Activated T-helper 1 cell treated with anti-CD3 and anti-CD28 coated beads, Interleukin-12 subunit alpha, Interleukin-12 subunit beta, Interleukin-2, Interleukin-4 antibody, amounts not matched to agents 30 ng/mL and 10 ng/mL and 1 ng/mL, durations not matched to agents 14 hours and 24 hours and 36 hours (primary cell): Measurements from ENCODE around the gene COG4. TPM values are rescaled to one million over a fixed set of nuclear protein-coding genes. Genes with fewer than 3 reads are reported as not detected.

Experiments used
- DNase-seq: peaks from one replicate; pipeline ENCODE4 v3.0.0; 2021; ENCODE audit warnings: low spot score
- H3K27ac Mint-ChIP-seq: one replicate; pipeline ENCODE4 v1.8.0; 2021; ENCODE audit warnings: mild to moderate bottlenecking, mixed read lengths
- H3K27me3 Mint-ChIP-seq: one replicate; pipeline ENCODE4 v1.8.0; 2022; ENCODE audit warnings: mild to moderate bottlenecking, moderate library complexity, mixed read lengths; ENCODE audit not compliant: insufficient read depth
- H3K36me3 Mint-ChIP-seq: one replicate; pipeline ENCODE4 v1.8.0; 2021; ENCODE audit warnings: low read depth, mixed read lengths
- H3K4me1 Mint-ChIP-seq: one replicate; pipeline ENCODE4 v1.8.0; 2021; ENCODE audit warnings: low read depth, mixed read lengths
- H3K4me3 Mint-ChIP-seq: one replicate; pipeline ENCODE4 v1.8.0; 2021; ENCODE audit warnings: mild to moderate bottlenecking, moderate library complexity, mixed read lengths
- H3K9me3 Mint-ChIP-seq: one replicate; pipeline ENCODE4 v1.8.0; 2021; ENCODE audit warnings: mixed read lengths
- intact Hi-C: fragments of 100-400 bp; cut with micrococcal nuclease; formaldehyde crosslinking; loops from one replicate; pipeline ENCODE4 v1.15.1; 2024
- total RNA-seq: library from RNA; stranded (reverse); gene quantifications from 2 replicates; pipeline ENCODE4 v1.2.3, GENCODE V29; 2022

Gene COG4
- total RNA-seq, 1 donor from 2014 or later, result 44.1 TPM

DNA sequence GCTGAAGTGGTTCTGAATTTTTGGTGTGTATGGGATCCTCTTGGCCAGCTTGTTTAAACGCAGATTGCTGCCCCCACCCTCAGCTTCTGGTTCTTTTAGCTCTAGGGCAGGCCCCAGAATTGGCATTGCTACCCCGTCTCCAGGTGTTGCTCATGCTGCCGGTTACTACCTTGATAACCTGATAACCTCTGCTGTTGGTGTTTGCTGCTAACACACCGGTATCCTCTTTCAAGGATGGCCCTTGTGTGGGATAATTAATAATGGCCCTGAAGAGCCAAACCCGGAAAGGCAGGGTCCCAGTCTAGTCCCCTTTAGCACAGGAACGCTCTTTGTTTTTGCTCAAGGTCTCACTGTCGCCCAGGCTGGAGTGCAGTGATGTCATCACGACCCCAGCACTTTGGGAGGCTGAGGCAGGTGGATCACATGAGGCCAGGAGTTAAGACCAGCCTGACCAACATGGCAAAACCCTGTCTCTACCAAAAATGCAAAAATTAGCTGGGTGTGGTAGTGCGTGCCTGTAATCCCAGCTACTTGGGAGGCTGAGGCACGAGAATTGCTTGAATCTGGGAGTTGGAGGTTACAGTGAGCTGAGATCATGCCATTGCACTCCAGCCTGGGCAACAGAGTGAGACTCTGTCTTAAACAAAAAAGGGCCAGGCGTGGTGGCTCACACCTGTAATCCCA lies 83.2 kb downstream of the COG4 start:
- peak overlapping the region; percentile 86 for H3K4me3 Mint-ChIP-seq
- H3K27me3 Mint-ChIP-seq, result no peaks in the 10 kb centered on the region
- no peaks in the 10 kb centered on the region for H3K9me3 Mint-ChIP-seq
- H3K4me1 Mint-ChIP-seq, result peaks cover 29% of the 10 kb centered on the region
- peaks cover 3% of the 10 kb centered on the region for H3K36me3 Mint-ChIP-seq
- no peak for DNase-seq
- intact Hi-C loops, result no loop called here
- peak overlapping the region; percentile 52 for H3K27ac Mint-ChIP-seq

DNA sequence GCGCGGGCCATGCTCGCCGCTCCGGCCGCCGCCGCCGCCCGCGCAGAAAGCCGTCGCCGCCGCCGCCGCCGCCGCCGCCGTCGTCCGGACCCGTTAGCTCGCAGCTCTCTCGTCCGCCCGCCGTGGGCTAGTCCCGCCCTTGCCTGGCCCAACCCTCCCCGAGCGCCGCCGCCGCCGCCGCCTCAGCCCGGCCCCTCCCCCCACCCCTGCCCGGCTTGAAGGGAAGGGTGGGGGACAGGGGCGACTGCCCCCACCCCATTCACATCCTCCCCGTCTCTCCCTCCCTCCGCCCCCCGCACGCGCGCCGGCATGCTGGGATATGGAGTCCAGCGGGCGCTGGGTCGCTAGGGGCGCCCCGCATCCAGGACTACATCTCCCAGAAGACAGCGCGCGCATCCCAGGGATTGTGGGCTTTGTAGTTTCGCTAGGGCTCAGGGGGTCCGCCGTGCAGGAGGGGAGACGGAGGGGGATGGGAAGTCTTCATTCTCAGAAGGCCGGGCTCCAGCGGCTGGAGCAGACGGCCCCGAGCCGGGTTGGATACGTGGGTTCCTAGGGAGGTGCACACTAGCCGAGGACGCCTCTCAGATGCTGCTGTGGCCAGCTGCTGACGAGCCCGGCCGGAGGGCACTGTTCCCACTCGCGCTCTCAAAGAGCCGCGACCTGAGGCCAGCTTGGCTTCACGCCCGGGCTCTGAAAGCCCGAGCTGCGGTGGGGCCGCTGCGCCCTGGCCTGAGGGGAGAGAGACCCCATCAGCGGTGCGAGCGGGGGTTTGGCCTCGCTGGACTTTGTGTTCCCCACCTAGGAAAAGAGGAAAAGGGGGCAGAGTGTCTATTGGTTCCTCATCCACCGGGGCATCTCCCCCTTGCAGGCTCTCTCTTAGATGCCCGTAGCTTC lies 84.1 kb downstream of the COG4 start, which contains the start of gene ST3GAL2:
Gene ST3GAL2 (minus strand): TSS at position 132 of the 894 bp plus-strand sequence. CDS start 40,570 bp downstream, outside the sequence.
- intact Hi-C loops, result loop anchor here (1.0 to 5.0 kb wide), 9 partner anchors 8 to 187 kb away; partner anchors contain the start of genes AARS1, COG4, EXOSC6 and FCSK
- H3K9me3 Mint-ChIP-seq, result no peaks in the 10 kb centered on the region
- peaks cover 3% of the 10 kb centered on the region for H3K36me3 Mint-ChIP-seq

DNA sequence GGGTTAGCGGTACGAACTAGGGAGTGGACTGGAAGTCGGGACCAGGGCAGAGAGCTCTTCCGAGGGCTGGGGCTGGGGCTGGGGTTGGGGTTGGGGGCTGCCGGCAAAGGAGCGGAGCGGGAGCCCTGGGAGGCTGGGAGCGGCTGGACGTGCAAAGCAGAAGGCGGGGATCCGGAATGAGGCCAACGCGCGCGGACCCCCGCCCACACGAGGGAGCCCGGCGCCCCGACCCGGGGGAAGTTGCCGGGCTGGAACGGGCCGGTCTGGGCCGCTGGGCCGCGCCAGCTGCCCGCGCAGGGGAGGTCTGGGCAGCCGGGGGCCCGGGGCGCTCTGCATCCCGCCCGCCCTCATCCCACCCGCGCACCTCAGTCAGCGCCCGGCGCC lies 84.8 kb downstream of the COG4 start:
- intact Hi-C loops, result loop anchor here (2.0 to 5.0 kb wide), 3 partner anchors 34 to 186 kb away; partner anchors contain the start of genes AARS1 and EXOSC6
- H3K4me1 Mint-ChIP-seq, result peaks cover 34% of the 10 kb centered on the region
- H3K27ac Mint-ChIP-seq, result peak overlapping the region; percentile 92
- H3K4me3 Mint-ChIP-seq, result peak overlapping the region; percentile 98
- H3K9me3 Mint-ChIP-seq, result no peaks in the 10 kb centered on the region
- H3K27me3 Mint-ChIP-seq, result no peaks in the 10 kb centered on the region
- DNase-seq, result no peak
- peaks cover 8% of the 10 kb centered on the region for H3K36me3 Mint-ChIP-seq

More for the DNA sequence above, 84.1 kb downstream of the COG4 start, which contains the start of gene ST3GAL2:
- DNase-seq, result peak; percentile 92
- H3K4me1 Mint-ChIP-seq, result peaks cover 28% of the 10 kb centered on the region
- H3K4me3 Mint-ChIP-seq, result peak within 1 kb of the TSS; percentile 98
- H3K27ac Mint-ChIP-seq, result peak within 1 kb of the TSS; percentile 92
- no peaks in the 10 kb centered on the region for H3K27me3 Mint-ChIP-seq

DNA sequence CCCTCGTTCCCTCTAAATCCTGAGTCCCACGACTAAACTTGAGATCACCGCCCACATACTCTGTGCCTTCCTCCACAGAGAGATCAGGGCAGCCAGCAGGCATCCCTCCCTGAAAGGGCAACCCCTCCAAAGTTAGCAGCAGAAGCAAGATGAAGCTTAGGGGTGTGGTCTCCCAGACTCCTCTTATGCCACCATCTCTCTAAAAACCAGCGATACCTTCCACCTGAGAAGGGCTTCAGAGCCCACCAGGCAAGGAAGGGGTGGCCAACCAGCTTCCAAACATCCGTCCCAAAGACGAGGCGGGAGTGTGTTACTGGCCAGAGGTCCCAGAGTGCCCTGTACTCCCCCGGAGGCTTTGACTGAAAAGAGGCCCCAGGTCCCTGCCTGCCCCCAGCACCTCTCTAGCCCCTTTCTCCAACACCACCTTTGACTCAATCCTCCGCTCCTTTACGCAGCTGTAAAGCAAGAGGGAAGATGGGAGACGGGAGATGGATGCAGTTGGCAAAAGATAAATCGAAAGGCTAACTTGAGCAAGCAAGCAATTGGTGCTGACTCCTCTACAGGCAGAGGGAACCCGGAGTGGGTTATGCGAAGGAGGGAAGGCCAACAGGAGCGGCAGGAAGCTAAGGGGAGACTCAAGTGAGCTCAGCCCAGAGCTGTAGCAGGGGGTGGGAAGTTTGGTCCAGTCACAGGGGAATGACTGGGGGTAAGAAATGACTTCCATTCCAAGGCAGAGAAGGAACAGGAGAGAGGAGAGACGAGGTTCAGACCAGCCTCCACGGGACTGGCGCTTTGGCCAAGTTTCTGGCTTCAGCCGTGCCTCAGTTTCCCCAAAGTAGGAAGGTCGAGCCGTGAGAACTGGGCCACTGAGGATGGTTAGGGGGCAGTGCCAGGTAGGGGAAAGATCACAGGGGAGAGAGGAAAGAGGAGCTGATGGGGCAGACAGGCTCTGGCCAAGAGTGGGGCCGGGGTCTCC lies 85.5 kb downstream of the COG4 start:
- Mint-ChIP-seq H3K4me3 (peak overlapping the region; percentile 98), H3K9me3 (no peaks in the 10 kb centered on the region), H3K27me3 (no peaks in the 10 kb centered on the region), H3K27ac (peak overlapping the region; percentile 92), H3K36me3 (peaks cover 8% of the 10 kb centered on the region), H3K4me1 (peaks cover 41% of the 10 kb centered on the region)
- intact Hi-C loops, result loop anchor here (2.0 to 5.0 kb wide), 3 partner anchors 33 to 186 kb away; partner anchors contain the start of genes AARS1 and EXOSC6
- no peak for DNase-seq

DNA sequence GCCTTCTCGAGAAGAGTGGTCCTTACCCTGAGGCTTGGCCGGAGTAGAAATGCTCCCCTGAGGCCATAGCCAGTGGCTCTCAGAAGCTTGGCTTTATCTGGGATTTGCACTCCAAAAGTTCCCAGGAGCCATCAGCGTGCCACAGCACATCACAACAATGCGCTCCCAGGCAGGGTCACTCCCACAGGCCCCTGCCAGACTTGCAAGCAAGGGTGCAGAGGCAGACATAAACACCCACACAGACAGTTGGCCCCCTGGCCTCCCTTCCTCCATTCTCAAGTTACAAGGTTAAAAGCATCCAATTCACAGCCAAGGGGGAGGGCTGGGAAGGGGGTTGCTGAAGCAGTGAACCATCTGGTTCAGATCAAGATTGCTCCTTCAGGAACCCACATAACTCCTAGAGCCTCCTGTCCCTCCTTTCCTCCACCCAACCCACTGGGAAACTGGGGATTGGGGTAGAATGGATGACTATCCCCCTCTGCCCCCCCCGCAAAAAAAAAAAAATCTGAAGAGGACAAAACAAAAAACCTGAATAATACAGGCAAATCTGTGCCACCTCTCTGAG lies 86.3 kb downstream of the COG4 start:
- H3K9me3 Mint-ChIP-seq, result no peaks in the 10 kb centered on the region
- intact Hi-C loops, result loop anchor here (5.0 kb wide), 1 partner anchor 185 kb away; the partner anchor contains the start of gene EXOSC6
- DNase-seq, result no peak
- peak overlapping the region; percentile 92 for H3K27ac Mint-ChIP-seq
- H3K36me3 Mint-ChIP-seq, result peaks cover 9% of the 10 kb centered on the region
- no peaks in the 10 kb centered on the region for H3K27me3 Mint-ChIP-seq
- peaks cover 49% of the 10 kb centered on the region for H3K4me1 Mint-ChIP-seq
- peak overlapping the region; percentile 98 for H3K4me3 Mint-ChIP-seq

DNA sequence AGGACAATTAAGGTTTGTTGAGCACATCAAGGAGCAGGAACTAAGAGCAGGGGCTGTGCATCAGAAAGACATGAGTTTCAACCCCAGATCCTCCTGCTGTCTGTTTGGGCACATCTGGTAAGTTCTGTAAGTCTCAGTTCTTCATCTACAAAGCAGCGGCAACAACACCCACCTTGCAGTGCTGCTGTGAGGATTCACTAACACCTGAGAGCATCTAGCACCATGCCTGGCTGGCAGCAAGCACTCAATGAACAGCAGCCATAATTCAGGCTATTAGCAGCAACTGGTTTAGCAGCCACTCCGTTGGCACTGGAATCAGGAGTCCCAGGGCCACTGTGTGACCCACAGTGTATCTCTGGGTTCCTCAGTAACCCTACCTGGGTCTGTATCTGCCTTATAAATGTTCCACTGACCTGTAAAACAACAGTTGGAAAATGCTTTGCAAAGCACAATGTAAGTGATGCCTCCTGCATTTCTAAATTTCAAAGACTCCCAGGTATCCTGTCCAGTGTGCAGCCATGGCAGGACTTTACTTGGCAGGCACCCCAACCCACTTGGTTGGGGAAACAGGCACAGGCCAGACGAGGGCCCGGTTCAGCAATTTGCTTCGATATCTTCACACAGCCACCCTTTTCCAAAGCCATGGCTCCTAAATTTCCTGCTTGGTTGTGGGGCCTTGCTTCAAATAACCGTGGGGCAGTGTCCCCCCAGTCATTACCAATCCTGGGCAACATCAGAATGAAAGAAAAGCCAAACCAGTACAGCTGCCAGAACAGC lies 88.7 kb downstream of the COG4 start:
- Mint-ChIP-seq H3K9me3 (no peaks in the 10 kb centered on the region), H3K4me1 (peaks cover 70% of the 10 kb centered on the region), H3K27ac (no peak overlapping the region), H3K4me3 (no peak overlapping the region), H3K27me3 (no peaks in the 10 kb centered on the region), H3K36me3 (peaks cover 12% of the 10 kb centered on the region)
- no peak for DNase-seq
- intact Hi-C loops, result loop anchor here (5.0 kb wide), 1 partner anchor 182 kb away; the partner anchor contains the start of gene EXOSC6

DNA sequence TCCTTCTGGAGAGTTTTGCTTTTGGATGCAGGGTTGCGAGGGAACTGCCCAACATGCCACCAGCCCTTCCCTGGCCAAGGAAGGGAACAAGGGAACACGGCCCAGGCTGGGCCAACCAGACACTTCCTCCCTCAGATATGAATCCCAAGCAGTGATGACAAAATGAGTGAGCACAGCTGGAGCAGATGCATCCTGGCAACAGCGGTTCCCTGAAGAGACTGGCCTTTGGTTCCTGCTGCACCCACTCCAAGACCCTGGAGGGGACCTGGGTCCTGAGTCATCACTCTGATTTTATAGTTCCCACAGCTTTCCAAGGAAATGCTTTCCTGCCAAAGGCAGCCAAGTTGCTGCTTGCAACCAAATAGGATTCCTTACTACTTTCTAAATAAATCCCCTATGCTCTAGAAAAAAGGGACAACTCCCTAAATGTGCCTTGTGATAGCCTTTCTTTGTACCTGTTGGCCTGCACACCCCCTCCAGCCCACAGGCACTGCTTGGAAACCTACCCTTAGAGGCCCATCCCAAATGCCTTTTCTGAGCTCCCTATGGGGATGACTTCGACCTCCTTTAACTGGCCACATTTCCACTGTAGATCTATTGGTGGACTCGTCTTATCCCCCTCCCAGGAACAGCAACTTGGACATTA lies 89.8 kb downstream of the COG4 start:
- Mint-ChIP-seq H3K4me1 (peaks cover 76% of the 10 kb centered on the region), H3K36me3 (peaks cover 12% of the 10 kb centered on the region), H3K9me3 (no peaks in the 10 kb centered on the region), H3K4me3 (no peak overlapping the region), H3K27ac (no peak overlapping the region), H3K27me3 (no peaks in the 10 kb centered on the region)
- intact Hi-C loops, result no loop called here
- DNase-seq, result no peak

DNA sequence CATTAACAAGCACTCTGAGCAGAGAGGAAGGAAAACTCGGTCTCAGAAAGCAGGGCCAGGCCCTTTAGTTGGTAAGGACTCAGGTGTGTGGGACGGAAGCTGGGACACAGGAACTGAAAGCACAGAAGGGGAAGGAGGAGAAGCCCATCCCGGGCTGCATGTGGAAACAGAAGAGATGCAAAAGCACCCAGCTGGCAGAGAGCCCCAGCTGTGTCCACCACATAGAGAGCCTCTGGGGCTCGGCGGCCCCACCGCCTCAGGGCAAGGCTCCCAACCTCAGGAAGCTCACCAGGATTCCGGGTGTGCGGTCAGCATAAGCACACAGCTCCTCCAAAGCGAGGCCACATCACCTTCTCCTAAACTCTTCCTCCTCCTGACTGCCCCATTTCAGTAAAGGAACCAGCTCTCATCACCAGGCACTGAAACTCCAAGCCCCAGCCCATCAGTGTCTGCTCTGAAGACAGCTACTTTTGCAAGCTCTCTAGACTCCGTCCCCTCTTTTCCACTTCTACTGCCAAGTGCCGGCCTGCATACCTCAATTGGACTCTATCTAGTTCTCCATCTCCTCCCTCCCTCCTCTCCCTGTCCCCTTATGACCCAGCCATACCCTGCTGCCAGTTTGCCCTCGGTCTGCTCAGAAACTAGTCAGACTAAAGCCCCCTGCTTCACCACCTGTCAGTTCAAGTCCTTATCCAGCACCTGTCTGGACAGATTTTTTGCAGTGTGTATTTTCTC lies 90.5 kb downstream of the COG4 start:
- peaks cover 76% of the 10 kb centered on the region for H3K4me1 Mint-ChIP-seq
- DNase-seq, result no peak
- intact Hi-C loops, result no loop called here
- peak overlapping the region; percentile 58 for H3K27ac Mint-ChIP-seq
- H3K9me3 Mint-ChIP-seq, result no peaks in the 10 kb centered on the region
- peaks cover 12% of the 10 kb centered on the region for H3K36me3 Mint-ChIP-seq
- H3K4me3 Mint-ChIP-seq, result no peak overlapping the region
- H3K27me3 Mint-ChIP-seq, result no peaks in the 10 kb centered on the region

DNA sequence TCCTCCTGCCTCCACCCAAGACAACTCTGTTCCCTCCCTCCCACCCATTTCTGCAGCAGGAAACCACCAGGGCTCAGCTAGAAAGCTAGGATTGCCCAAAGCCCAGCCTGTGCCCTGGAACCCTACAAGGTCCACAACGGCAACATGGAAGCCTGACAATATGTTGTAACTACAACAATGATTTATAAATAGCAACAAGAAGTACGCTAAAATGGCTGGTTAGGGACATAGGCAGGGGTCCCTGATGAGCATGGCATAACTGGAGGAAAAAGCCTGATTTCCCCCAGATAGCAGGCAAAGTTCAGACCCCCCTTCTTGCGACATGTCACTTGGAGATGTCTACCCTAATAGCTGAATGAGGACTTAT lies 91.0 kb downstream of the COG4 start:
- no peak overlapping the region for H3K4me3 Mint-ChIP-seq
- H3K9me3 Mint-ChIP-seq, result no peaks in the 10 kb centered on the region
- H3K4me1 Mint-ChIP-seq, result peaks cover 76% of the 10 kb centered on the region
- DNase-seq, result no peak
- no peaks in the 10 kb centered on the region for H3K27me3 Mint-ChIP-seq
- H3K27ac Mint-ChIP-seq, result peak overlapping the region; percentile 58
- H3K36me3 Mint-ChIP-seq, result peaks cover 14% of the 10 kb centered on the region
- intact Hi-C loops, result no loop called here

DNA sequence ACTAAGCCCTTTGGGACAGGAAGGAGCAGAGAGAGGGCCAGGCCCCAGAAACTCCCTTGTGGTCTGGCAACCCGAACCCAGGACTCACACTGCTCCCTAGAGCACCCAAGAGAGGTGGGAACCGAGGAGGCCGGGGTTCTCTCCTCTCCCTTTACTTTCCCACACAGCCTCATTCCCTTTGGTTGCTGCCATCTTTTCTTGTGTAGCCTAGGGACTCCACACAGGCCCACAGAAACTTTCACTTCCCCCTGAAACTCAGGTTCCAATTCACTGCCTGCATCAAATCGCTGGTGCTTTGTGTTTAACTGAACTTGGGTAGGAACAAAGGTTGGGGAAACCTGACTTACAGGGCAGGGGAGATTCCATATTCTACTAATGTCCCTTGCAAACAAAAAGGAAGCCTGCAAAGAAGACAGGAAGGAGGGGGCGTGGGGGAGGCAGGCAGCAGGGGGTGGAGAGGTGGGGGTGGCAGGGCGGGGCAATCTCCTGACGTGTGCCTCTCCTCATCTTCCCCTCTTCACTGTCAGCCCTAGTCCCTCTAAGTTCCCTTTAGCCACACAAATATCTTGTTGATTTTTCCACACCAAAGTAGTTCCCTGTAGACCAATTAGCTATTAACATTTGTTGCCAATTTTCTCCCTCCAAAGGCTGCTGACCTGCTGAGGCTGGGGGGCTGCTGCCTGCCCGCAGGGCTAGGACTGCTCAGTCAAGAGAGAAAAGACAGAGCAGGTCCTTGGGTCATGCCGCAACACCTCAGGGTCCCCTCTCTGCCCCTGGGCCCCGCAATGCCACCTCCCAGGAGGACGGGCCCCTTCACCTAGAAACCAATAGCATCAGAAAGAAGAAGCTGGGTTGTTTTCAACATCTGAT lies 92.5 kb downstream of the COG4 start:
- peak overlapping the region; percentile 56 for H3K4me3 Mint-ChIP-seq
- peak overlapping the region; percentile 93 for H3K27ac Mint-ChIP-seq
- H3K36me3 Mint-ChIP-seq, result peaks cover 14% of the 10 kb centered on the region
- H3K27me3 Mint-ChIP-seq, result no peaks in the 10 kb centered on the region
- peaks cover 64% of the 10 kb centered on the region for H3K4me1 Mint-ChIP-seq
- peak; percentile 44 for DNase-seq
- no peaks in the 10 kb centered on the region for H3K9me3 Mint-ChIP-seq
- intact Hi-C loops, result loop anchor here (1.0 to 2.0 kb wide), 4 partner anchors 8 to 92 kb away; partner anchors contain the start of genes COG4, SF3B3 and ST3GAL2
